ENCODE measurements around the gene OR2L5.

OR2L5 gene

DNA sequence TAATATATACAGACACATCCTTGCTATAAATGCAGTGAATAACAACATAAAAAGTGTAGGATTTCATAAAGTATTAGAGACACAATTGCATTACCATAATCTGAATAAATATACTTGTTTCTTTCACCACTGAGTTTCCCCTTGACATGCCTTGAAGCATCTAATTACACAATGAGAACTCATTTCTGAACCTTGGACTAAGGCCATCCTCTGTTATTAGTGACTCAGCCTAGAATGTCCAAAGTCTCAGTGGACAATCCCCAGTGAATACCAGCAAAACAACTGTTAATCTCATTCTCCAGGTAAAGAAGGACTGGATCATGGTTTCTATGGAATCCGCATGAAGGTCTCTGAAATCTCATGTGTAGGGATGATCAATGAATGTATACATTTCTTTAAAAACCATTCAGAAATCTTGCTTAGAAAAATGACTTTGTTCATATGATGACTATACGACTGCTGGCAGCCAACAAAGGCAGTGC lies at the start of gene OR2L5:
OR2L5 (plus strand) TSS at position 432 of the 482 bp plus-strand sequence. CDS start 8,288 bp downstream, outside the sequence.
- TF ChIP-seq CTCF (IDR thresholded peaks at IDR 0.05; ENCODE audit: borderline replicate concordance, extremely low read depth, low read length, poor library complexity, severe bottlenecking) (no peak), EZH2 (IDR thresholded peaks at IDR 0.05; ENCODE audit: borderline replicate concordance, low read depth, low read length, severe bottlenecking) (no peak)
- no peaks in the 10 kb centered on the region for H3K27me3 ChIP-seq (ENCODE audit: insufficient read depth, low read length, poor library complexity)
- no peaks in the 10 kb centered on the region for H4K20me1 ChIP-seq (ENCODE audit: insufficient read depth, low read length)
- H3K79me2 ChIP-seq (ENCODE audit: insufficient read depth, low read length), result no peaks in the 10 kb centered on the region
- no peaks in the 10 kb centered on the region for H3K4me1 ChIP-seq (ENCODE audit: insufficient read depth, low read length)
- no peaks in the 10 kb centered on the region for H3K9me3 ChIP-seq (ENCODE audit: insufficient read depth, low read length, severe bottlenecking)
- DNase-seq (no peak), ATAC-seq (ENCODE audit: insufficient read depth, low read depth) (no peak)
- no peak within 1 kb of the TSS for H3K4me3 ChIP-seq (ENCODE audit: low read depth in 1 of 2, low read length in 2 of 2)
- H3K27ac ChIP-seq (ENCODE audit: low read length), result no peak within 1 kb of the TSS
- H3K36me3 ChIP-seq (ENCODE audit: insufficient read depth, low read length), result no peaks in the 10 kb centered on the region
- no peak within 1 kb of the TSS for H2AFZ ChIP-seq (ENCODE audit: low read depth, low read length)
- H3K4me2 ChIP-seq (ENCODE audit: insufficient read depth, low read length), result no peak within 1 kb of the TSS
- no peak within 1 kb of the TSS for H3K9ac ChIP-seq (ENCODE audit: low read depth, low read length)

GRCh38 chr1:247964933-247965332 lies 48.5 kb upstream of the OR2L5 start, which contains the start of gene OR2AK2:
TSS of gene OR2AK2 (plus strand) at chr1:247965233. CDS start at chr1:247965377, 144 bp downstream.
- no peak for TF ChIP-seq EZH2 (IDR thresholded peaks at IDR 0.05; ENCODE audit: borderline replicate concordance, low read depth, low read length, severe bottlenecking)
- no peak for TF ChIP-seq CTCF (IDR thresholded peaks at IDR 0.05; ENCODE audit: borderline replicate concordance, extremely low read depth, low read length, poor library complexity, severe bottlenecking)
- Histone ChIP-seq H3K27ac (ENCODE audit: low read length) (no peak within 1 kb of the TSS), H3K9ac (ENCODE audit: low read depth, low read length) (no peak within 1 kb of the TSS), H3K27me3 (ENCODE audit: insufficient read depth, low read length, poor library complexity) (no peaks in the 10 kb centered on the region), H2AFZ (ENCODE audit: low read depth, low read length) (no peak within 1 kb of the TSS), H3K4me2 (ENCODE audit: insufficient read depth, low read length) (no peak within 1 kb of the TSS), H3K4me1 (ENCODE audit: insufficient read depth, low read length) (peaks cover 6% of the 10 kb centered on the region), H3K36me3 (ENCODE audit: insufficient read depth, low read length) (no peaks in the 10 kb centered on the region), H3K79me2 (ENCODE audit: insufficient read depth, low read length) (no peaks in the 10 kb centered on the region), H4K20me1 (ENCODE audit: insufficient read depth, low read length) (no peaks in the 10 kb centered on the region), H3K4me3 (ENCODE audit: low read depth in 1 of 2, low read length in 2 of 2) (no peak within 1 kb of the TSS), H3K9me3 (ENCODE audit: insufficient read depth, low read length, severe bottlenecking) (no peaks in the 10 kb centered on the region)
- no peak for ATAC-seq (ENCODE audit: insufficient read depth, low read depth)
- DNase-seq, result no peak

GRCh38 chr1:247966532-247967204 lies 46.8 kb upstream of the OR2L5 start:
- Histone ChIP-seq H3K4me3 (ENCODE audit: low read depth in 1 of 2, low read length in 2 of 2) (no peak overlapping the region), H3K27me3 (ENCODE audit: insufficient read depth, low read length, poor library complexity) (no peaks in the 10 kb centered on the region), H3K4me2 (ENCODE audit: insufficient read depth, low read length) (no peak overlapping the region), H3K9ac (ENCODE audit: low read depth, low read length) (no peak overlapping the region), H3K79me2 (ENCODE audit: insufficient read depth, low read length) (no peaks in the 10 kb centered on the region), H4K20me1 (ENCODE audit: insufficient read depth, low read length) (no peaks in the 10 kb centered on the region), H3K36me3 (ENCODE audit: insufficient read depth, low read length) (no peaks in the 10 kb centered on the region), H3K9me3 (ENCODE audit: insufficient read depth, low read length, severe bottlenecking) (no peaks in the 10 kb centered on the region), H3K4me1 (ENCODE audit: insufficient read depth, low read length) (peaks cover 6% of the 10 kb centered on the region), H3K27ac (ENCODE audit: low read length) (no peak overlapping the region), H2AFZ (ENCODE audit: low read depth, low read length) (no peak overlapping the region)
- TF ChIP-seq CTCF (IDR thresholded peaks at IDR 0.05; ENCODE audit: borderline replicate concordance, extremely low read depth, low read length, poor library complexity, severe bottlenecking), result no peak
- no peak for TF ChIP-seq EZH2 (IDR thresholded peaks at IDR 0.05; ENCODE audit: borderline replicate concordance, low read depth, low read length, severe bottlenecking)
- DNase-seq, result no peak
- no peak for ATAC-seq (ENCODE audit: insufficient read depth, low read depth)

Data from DND-41 (cell line).